Kidney (tissue), 14 donors: ENCODE data around the gene ZBTB16. TPM values are rescaled to one million over a fixed set of nuclear protein-coding genes. Genes with fewer than 3 reads are reported as not detected.

ENCODE experiments used
- DNase-seq, 5 donors: peaks; one replicate each; pipeline ENCODE4 v3.0.0-alpha.2; 2013 to 2020
- FAIRE-seq: peaks from 2 replicates; lab custom pipeline; 2012; peaks lifted over from hg19 to GRCh38; lab: Jason Lieb, UNC
- H3K27ac ChIP-seq, 2 donors: one replicate each; pipeline ENCODE4 v1.7.0; 2013; ENCODE audit warnings: low read depth in 2 of 2, low read length in 2 of 2, inconsistent platforms in 1 of 2
- H3K27me3 ChIP-seq: one replicate; pipeline ENCODE4 v1.7.1; 2013; ENCODE audit warnings: low read length, inconsistent platforms; ENCODE audit not compliant: control insufficient read depth, insufficient read depth
- H3K36me3 ChIP-seq, 3 donors: one replicate each; pipeline versions ENCODE4 v1.7.0 to v1.7.1; 2013; ENCODE audit warnings: low read length in 3 of 3, control low read depth in 1 of 3, inconsistent platforms in 1 of 3; ENCODE audit not compliant: insufficient read depth in 3 of 3, control insufficient read depth in 2 of 3
- H3K4me1 ChIP-seq, 3 donors: one replicate each; pipeline versions ENCODE4 v1.7.0 to v1.7.1; 2013; ENCODE audit warnings: low read length in 3 of 3, inconsistent platforms in 1 of 3, low read depth in 1 of 3; ENCODE audit not compliant: control insufficient read depth in 2 of 3, insufficient read depth in 2 of 3
- H3K4me3 ChIP-seq, 3 donors: one replicate each; pipeline versions ENCODE4 v1.7.0 to v1.8.1; 2013; ENCODE audit warnings: low read length in 3 of 3, control low read depth in 1 of 3, inconsistent platforms in 1 of 3
- H3K9ac ChIP-seq, 3 donors: one replicate each; pipeline versions ENCODE4 v1.7.0 to v1.7.1; 2013; ENCODE audit warnings: low read length in 3 of 3, control low read depth in 1 of 3, inconsistent platforms in 1 of 3
- H3K9me3 ChIP-seq, 3 donors: one replicate each; pipeline versions ENCODE4 v1.7.0 to v1.7.1; 2013; ENCODE audit warnings: low read length in 3 of 3, control low read depth in 1 of 3, inconsistent platforms in 1 of 3; ENCODE audit not compliant: control insufficient read depth in 2 of 3, insufficient read depth in 1 of 3
- intact Hi-C: fragments of 100-400 bp; cut with DNase I; formaldehyde crosslinking; loops from one replicate; pipeline ENCODE4 v1.11.1; 2022
- polyA plus RNA-seq: library from polyadenylated mRNA; stranded (reverse); fragments of 350-450 nt; fragmentation: Illumina TruSeq; extraction: RNeasy Lipid Tissue Mini Kit (QIAGEN cat#74804); gene quantifications from one replicate; pipeline ENCODE4 v1.2.3, GENCODE V29; 2014; ENCODE audit warnings: low read depth, low replicate concordance; ENCODE audit not compliant: insufficient read depth
- total RNA-seq: library from RNA; stranded (reverse); fragmentation: NEBNext Ultra II Directional; extraction: Animal tissue kit (Norgen Biotek cat#: 25700); gene quantifications from one replicate; pipeline ENCODE4 v1.2.1, GENCODE V29; 2021
- TF ChIP-seq, protein P1 (sequence below): IDR thresholded peaks from 3 replicates; pipeline ENCODE4 v1.5.1; 2012; ENCODE audit warnings: mild to moderate bottlenecking, moderate library complexity, borderline replicate concordance; ENCODE audit not compliant: insufficient read depth; ENCODE audit errors: extremely low read depth
- donor health status: control.
- donor health status: control.
- donor health status: control.
- donor health status: control.
- donor health status: control.
- donor health status: DM: yes; HTN: yes; CAD: no.
- donor health status: Normal renal cell carcinoma (clear cell type).

The ZBTB16 gene
- total and polyA plus RNA-seq, 2 donors from 2014 or later: 2.5 to 126 TPM

GRCh38 chr11:114163229-114163631 is 103.7 kb downstream of the ZBTB16 start:
- peak overlapping the region in 2 of 3 donors; percentile 16 to 68 for H3K9ac ChIP-seq
- H3K4me3 ChIP-seq: peak overlapping the region in 1 of 3 donors; percentile 36

DNA sequence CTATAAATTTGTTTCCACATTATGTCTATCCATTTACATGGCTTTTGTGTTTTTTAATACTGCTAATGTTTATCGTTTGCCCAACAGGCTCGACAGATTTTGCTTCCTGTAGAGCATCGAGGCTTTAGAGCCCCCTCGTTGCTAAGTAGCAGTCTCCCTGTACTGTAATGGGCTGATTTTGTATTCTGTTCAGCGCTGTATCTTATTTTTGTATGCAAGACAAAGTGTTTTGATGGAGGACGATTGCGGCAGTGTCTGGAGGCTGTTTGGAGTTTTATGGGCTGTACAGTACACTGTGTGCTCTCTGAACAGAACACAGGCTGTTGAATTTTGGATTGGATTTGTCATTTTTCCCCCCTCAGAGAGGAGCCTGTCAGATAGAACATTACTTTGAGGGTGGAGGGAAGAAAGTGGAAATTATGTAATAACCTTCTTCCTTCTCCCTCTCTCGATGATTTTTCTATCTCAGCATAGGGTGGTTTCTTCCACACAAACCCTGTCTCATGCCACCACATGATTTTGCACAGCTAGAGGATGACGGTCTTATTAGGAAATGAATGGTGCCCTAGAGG is 104.4 kb downstream of the ZBTB16 start:
- Histone ChIP-seq H3K36me3 (peaks cover 0 to 4% (median 3%) of the 10 kb centered on the region in 3 donors), H3K4me3 (peak overlapping the region in 1 of 3 donors; percentile 36), H3K9me3 (no peaks in the 10 kb centered on the region), H3K9ac (peak overlapping the region in 2 of 3 donors; percentile 32 to 68), H3K27me3 (no peaks in the 10 kb centered on the region), H3K4me1 (peaks cover 0 to 87% (median 84%) of the 10 kb centered on the region in 3 donors), H3K27ac (peak overlapping the region; percentile 91 to 93)
- TF ChIP-seq, protein P1, sequence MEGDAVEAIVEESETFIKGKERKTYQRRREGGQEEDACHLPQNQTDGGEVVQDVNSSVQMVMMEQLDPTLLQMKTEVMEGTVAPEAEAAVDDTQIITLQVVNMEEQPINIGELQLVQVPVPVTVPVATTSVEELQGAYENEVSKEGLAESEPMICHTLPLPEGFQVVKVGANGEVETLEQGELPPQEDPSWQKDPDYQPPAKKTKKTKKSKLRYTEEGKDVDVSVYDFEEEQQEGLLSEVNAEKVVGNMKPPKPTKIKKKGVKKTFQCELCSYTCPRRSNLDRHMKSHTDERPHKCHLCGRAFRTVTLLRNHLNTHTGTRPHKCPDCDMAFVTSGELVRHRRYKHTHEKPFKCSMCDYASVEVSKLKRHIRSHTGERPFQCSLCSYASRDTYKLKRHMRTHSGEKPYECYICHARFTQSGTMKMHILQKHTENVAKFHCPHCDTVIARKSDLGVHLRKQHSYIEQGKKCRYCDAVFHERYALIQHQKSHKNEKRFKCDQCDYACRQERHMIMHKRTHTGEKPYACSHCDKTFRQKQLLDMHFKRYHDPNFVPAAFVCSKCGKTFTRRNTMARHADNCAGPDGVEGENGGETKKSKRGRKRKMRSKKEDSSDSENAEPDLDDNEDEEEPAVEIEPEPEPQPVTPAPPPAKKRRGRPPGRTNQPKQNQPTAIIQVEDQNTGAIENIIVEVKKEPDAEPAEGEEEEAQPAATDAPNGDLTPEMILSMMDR: no peak
- no peak for DNase-seq
- FAIRE-seq: no peak
- intact Hi-C loops: loop anchor here (10.0 kb wide), 1 partner anchor 99 kb away; no protein-coding TSS in a partner anchor

More at GRCh38 chr11:114163229-114163631, 103.7 kb downstream of the ZBTB16 start:
- H3K9me3 ChIP-seq: no peaks in the 10 kb centered on the region
- peak overlapping the region; percentile 91 to 93 for H3K27ac ChIP-seq
- H3K36me3 ChIP-seq: peaks cover 0 to 8% (median under 1%) of the 10 kb centered on the region in 3 donors
- peaks cover 0 to 87% (median 84%) of the 10 kb centered on the region in 3 donors for H3K4me1 ChIP-seq
- no peaks in the 10 kb centered on the region for H3K27me3 ChIP-seq
- intact Hi-C loops: loop anchor here (10.0 kb wide), 1 partner anchor 98 kb away; no protein-coding TSS in a partner anchor
- FAIRE-seq (no peak), DNase-seq (peak in 1 of 5 donors; percentile 40)
- TF ChIP-seq, protein P1: no peak

- Histone ChIP-seq H3K36me3 (peaks cover 0 to 4% (median 0%) of the 10 kb centered on the region in 3 donors), H3K4me1 (peaks cover 0 to 87% (median 85%) of the 10 kb centered on the region in 3 donors), H3K9ac (peak overlapping the region in 1 of 3 donors; percentile 32), H3K4me3 (no peak overlapping the region), H3K27me3 (no peaks in the 10 kb centered on the region), H3K27ac (peak overlapping the region; percentile 91 to 93), H3K9me3 (no peaks in the 10 kb centered on the region)
- FAIRE-seq (no peak), DNase-seq (no peak)
- TF ChIP-seq, protein P1: no peak
- intact Hi-C loops: loop anchor here (10.0 kb wide), 1 partner anchor 100 kb away; no protein-coding TSS in a partner anchor
These were observed 105.0 kb downstream of the ZBTB16 start for GRCh38 chr11:114164546-114164945.
